Measurements from ENCODE around the gene PXYLP1. TPM values are rescaled to one million over a fixed set of nuclear protein-coding genes. Genes with fewer than 3 reads are reported as not detected.

The PXYLP1 gene
- total and polyA plus RNA-seq, 9 of the 15 experiments (the other 6 are each of a cell fraction or from before 2014, with no cell fraction given) = 0.80 to 2.9 (median 1.3) TPM

- TF ChIP-seq KAT8 (IDR thresholded peaks at IDR 0.05; ENCODE audit: low read depth) (no peak), MYC (IDR thresholded peaks at IDR 0.05; ENCODE audit: low read depth, low read length) (peak; percentile 90), MYC (CRISPR knock-in tag; IDR thresholded peaks at IDR 0.05; ENCODE audit: borderline replicate concordance, low read depth) (no peak), RBM17 (IDR thresholded peaks at IDR 0.05; ENCODE audit: borderline replicate concordance, low read depth, low read length) (no peak), SMAD2 (IDR thresholded peaks at IDR 0.05; ENCODE audit: low read depth, low read length) (no peak), SAP30 (IDR thresholded peaks at IDR 0.05; ENCODE audit: borderline replicate concordance, insufficient read depth, low read depth, low read length, poor library complexity, severe bottlenecking) (no peak), NELFE (IDR thresholded peaks at IDR 0.05; ENCODE audit: insufficient read depth, insufficient read length) (no peak), FOXJ2 (tag; IDR thresholded peaks at IDR 0.05) (no peak), CBX3 (IDR thresholded peaks at IDR 0.05; ENCODE audit: borderline replicate concordance in 1 of 2, low read length in 2 of 2) (peak in 1 of 2 experiments; percentile 67; a peak in 1 of 3 replicates), ZNF217 (CRISPR knock-in tag; IDR thresholded peaks at IDR 0.05) (no peak), TAF7 (tag; IDR thresholded peaks at IDR 0.05) (no peak), HMG20A (CRISPR knock-in tag; conservative IDR thresholded peaks at IDR 0.05) (no peak), CBX8 (IDR thresholded peaks at IDR 0.05; ENCODE audit: borderline replicate concordance, extremely low read depth, low read depth, low read length, poor library complexity, severe bottlenecking) (no peak), ZNF274 (IDR thresholded peaks at IDR 0.05; ENCODE audit: borderline replicate concordance, low read depth, low read length) (no peak), CTCFL (IDR thresholded peaks at IDR 0.05; ENCODE audit: borderline replicate concordance, insufficient read depth, low read depth, low read length, poor library complexity, severe bottlenecking) (peak; percentile 81), KDM5B (IDR thresholded peaks at IDR 0.05; ENCODE audit: insufficient replicate concordance, low read depth, low read length) (no peak), CBX5 (IDR thresholded peaks at IDR 0.05; ENCODE audit: borderline replicate concordance, low read depth) (no peak), MCM7 (IDR thresholded peaks at IDR 0.05) (no peak), KHSRP (IDR thresholded peaks at IDR 0.05) (no peak), ZNF778 (CRISPR knock-in tag; IDR thresholded peaks at IDR 0.05) (no peak), ARID4B (CRISPR knock-in tag; IDR thresholded peaks at IDR 0.05) (no peak)
Observed at GRCh38 chr3:141308588-141309218, 77.1 kb downstream of the PXYLP1 start (continued).

Measured in K562 (cell line).